Activated T-cell treated with anti-CD3 and anti-CD28 coated beads, Interleukin-2, amount 50 U/mL, for 4 hours (primary cell): Measurements from ENCODE around the gene UBTD1. TPM values are rescaled to one million over a fixed set of nuclear protein-coding genes. Genes with fewer than 3 reads are reported as not detected.
"Not testable (repeated sequence)": the region's sequence is repeated elsewhere in the genome, so short reads cannot be mapped to it uniquely, and the experiment has no call there.

Experiments
- ATAC-seq, 2 donors: fragments of 200-7000 bp; cut with Tn5 transposase; one replicate each; pipeline ENCODE4 v1.10.0; 2021
- DNase-seq: peaks from one replicate; pipeline ENCODE4 v3.0.0-alpha.2; 2020
- H3K27me3 Mint-ChIP-seq: one replicate; pipeline ENCODE4 v1.8.0; 2021; ENCODE audit warnings: low read depth, mixed read lengths
- H3K36me3 Mint-ChIP-seq: one replicate; pipeline ENCODE4 v1.8.0; 2022; ENCODE audit warnings: mixed read lengths; ENCODE audit not compliant: insufficient read depth
- H3K4me1 Mint-ChIP-seq: one replicate; pipeline ENCODE4 v1.8.0; 2021; ENCODE audit warnings: low read depth, mixed read lengths
- H3K4me3 Mint-ChIP-seq: one replicate; pipeline ENCODE4 v1.8.0; 2021; ENCODE audit warnings: mild to moderate bottlenecking, moderate library complexity, mixed read lengths
- H3K9me3 Mint-ChIP-seq: one replicate; pipeline ENCODE4 v1.8.0; 2021; ENCODE audit warnings: mixed read lengths
- total RNA-seq, 3 donors: library from RNA; stranded (reverse); gene quantifications; one replicate each; pipeline ENCODE4 v1.2.1, GENCODE V29; 2021

The UBTD1 gene
- total RNA-seq, 3 donors from 2014 or later = 2.0 to 3.0 (median 2.8) TPM

DNA sequence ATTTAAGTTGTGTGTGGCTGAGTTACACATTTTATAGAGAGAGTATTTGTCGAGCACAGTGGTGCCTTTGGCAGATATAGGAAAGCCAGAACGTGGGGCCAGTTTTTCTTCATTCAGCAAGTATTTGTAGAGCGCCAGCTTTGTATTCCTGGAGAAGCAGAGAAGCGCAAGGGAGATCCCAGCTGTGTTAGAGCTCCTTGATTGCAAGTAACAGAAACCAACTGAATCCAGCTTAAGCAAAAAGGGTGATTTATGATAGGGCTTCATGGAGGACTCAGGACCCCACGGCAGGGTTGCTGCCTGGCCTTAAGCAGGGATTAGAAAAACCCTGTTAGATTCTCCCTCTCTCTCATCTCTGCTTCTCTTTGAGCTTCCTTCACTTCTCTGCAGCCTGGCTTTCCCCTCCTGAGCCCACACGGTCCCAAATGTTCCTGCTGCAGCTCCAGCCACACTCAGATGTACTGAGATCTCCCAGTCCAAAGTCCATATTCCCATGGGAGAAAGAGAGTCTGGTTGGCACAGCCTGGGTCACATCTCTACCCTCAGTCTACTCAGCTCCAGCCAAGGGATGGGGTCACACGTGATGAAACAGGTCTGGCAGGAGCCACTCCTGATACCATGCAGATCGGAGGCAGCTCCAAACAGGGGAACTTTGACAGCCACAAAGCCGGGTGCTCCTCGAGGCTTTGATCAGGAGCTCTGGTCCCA, 16.7 kb downstream of the UBTD1 start:
- Mint-ChIP-seq H3K27me3 (peaks cover 7% of the 10 kb centered on the region), H3K4me1 (no peaks in the 10 kb centered on the region), H3K36me3 (no peaks in the 10 kb centered on the region), H3K4me3 (no peak overlapping the region), H3K9me3 (no peaks in the 10 kb centered on the region)
- ATAC-seq = no peak
- DNase-seq = no peak

DNA sequence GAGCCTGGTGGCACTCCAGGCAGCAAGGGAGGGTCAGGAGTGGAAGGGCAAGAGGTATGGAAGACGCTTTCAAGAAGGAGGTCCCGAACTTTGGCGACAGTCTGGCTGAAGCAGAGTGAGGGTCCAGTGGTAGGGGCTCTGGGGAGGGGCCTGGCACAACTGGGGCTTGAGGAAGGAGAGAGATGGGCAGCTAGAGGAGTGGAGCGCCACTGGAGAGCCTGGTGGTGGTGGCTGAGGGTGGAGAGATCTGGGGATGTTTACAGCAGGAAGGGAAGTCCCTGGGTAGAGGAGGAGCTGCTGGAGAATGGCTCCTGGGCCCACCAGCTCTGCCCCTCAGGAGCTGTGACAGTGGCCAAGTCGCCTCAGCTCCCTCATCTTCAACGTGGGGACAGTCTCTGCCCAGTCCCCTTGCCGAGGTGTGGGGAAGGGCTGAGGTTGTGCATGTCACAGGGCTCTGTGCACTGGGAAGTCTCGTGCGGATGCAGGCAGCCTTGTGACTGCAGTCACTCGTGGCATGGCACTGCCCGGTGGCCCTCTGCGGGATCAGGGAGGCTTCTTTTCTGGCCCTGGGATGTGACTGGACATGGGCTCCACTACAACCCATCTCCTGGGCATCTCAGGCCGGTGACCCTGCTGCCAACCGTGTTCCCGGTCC, 18.5 kb downstream of the UBTD1 start:
- Mint-ChIP-seq H3K27me3 (peaks cover 7% of the 10 kb centered on the region), H3K4me1 (no peaks in the 10 kb centered on the region), H3K4me3 (no peak overlapping the region), H3K36me3 (no peaks in the 10 kb centered on the region), H3K9me3 (no peaks in the 10 kb centered on the region)
- no peak for ATAC-seq
- DNase-seq = no peak

DNA sequence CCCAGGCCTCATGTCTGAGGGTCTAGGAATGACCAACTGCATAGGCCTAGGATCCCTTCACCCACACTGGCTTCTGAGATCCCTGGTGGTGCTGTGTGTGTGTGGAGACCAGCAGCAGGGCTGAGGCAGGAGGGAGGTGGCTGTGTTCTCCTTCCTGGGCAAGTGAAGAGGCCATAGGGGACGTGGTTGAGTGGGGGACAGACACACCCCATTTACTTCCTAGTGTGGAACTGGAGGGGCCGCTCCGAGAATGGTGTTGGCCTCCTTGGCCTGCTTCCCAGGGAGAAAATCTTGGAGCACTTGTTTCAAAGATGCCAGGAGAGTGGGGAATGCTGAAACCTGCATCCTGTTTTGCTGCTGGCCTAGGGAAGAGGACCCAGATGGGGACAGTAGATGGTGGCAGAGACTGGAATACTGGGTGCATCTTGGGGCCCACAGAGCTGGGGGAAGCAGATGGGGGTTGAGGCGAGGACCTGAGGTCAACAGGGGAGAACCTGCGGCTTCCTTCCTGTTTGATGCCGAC, 19.1 kb downstream of the UBTD1 start:
- Mint-ChIP-seq H3K4me3 (no peak overlapping the region), H3K27me3 (peaks cover 7% of the 10 kb centered on the region), H3K9me3 (no peaks in the 10 kb centered on the region), H3K36me3 (no peaks in the 10 kb centered on the region), H3K4me1 (no peaks in the 10 kb centered on the region)
- ATAC-seq (no peak), DNase-seq (no peak)

DNA sequence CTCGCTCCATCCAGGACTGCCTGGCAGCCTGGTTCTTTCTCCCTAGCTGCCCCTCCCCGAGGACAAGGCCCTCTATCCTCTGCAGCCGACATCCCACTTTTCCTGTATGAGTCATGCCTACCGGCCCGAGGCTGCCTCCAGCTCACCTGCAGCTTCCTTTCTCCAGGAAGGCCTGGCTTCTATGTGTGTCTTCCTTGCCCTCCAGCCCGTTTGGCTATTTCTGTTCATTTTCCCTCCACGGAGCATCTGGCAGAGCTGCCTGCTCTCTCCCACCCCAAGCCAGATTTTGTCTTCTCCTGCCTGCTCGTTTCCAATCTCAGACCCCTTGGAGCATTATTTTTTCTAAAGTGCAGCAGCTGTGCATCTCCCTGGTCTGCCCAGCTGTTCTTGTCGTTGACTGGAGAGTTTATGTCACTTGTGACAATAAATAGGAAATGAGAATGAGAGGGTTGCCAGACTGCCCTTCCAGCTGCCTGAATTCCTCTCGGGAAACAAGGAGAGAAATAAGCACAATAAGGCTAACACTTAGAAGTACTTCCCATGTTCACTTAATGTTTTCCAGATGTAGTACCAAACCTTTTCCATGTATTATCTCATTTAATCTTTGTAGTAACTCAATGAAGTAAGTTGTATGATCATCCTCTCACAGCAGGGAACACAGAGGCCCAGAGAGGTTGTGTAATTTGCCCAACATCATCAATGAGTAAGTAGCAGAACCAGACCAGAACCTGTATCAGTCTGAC, 19.7 kb downstream of the UBTD1 start:
- H3K4me1 Mint-ChIP-seq = no peaks in the 10 kb centered on the region
- peaks cover 7% of the 10 kb centered on the region for H3K27me3 Mint-ChIP-seq
- no peaks in the 10 kb centered on the region for H3K36me3 Mint-ChIP-seq
- H3K9me3 Mint-ChIP-seq = no peaks in the 10 kb centered on the region
- no peak overlapping the region for H3K4me3 Mint-ChIP-seq
- DNase-seq (no peak), ATAC-seq (no peak)

DNA sequence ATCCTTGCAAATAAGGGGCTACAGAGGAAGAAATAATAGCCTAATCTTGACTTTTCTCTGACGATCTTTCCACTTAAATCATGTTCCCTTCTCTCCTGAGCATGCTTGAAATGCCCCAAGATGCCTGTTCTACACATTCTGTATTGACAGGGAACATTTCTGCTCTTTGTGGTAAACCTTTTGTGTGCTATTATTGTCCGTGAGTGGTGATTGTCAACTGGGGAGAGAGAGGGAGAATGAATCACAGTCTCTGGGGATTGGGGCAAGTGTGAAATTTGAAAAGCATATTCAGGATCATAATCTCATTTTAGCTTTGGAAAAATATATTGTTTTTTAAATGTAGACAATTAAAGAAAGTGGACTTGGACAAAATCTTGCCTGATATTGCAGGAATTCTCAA, 20.6 kb downstream of the UBTD1 start:
- ATAC-seq (no peak), DNase-seq (no peak)
- Mint-ChIP-seq H3K9me3 (no peaks in the 10 kb centered on the region), H3K4me3 (no peak overlapping the region), H3K4me1 (no peaks in the 10 kb centered on the region), H3K27me3 (peaks cover 7% of the 10 kb centered on the region), H3K36me3 (no peaks in the 10 kb centered on the region)

DNA sequence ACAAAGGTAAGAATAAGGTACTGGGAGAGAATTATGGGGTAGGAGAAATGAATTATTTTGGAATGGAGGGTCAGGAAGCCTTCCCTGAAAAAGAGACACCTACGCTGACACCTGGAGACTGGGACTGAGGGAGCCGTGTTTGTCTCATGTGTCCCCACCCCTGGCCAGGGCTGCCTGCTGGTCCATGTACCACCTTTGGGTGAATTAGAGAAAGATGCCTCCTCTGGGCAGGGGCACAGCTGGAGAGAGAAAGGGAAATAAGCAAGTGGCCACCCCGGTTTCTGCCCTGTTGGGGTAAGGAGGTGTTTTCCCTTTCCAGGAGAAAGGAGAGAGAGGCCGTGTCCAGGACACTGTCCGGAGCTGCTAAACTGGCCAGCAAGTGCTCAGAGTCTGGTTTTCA, 21.8 kb downstream of the UBTD1 start:
- no peaks in the 10 kb centered on the region for H3K4me1 Mint-ChIP-seq
- no peaks in the 10 kb centered on the region for H3K36me3 Mint-ChIP-seq
- DNase-seq (no peak), ATAC-seq (no peak)
- peaks cover 5% of the 10 kb centered on the region for H3K27me3 Mint-ChIP-seq
- no peaks in the 10 kb centered on the region for H3K9me3 Mint-ChIP-seq
- H3K4me3 Mint-ChIP-seq = no peak overlapping the region

DNA sequence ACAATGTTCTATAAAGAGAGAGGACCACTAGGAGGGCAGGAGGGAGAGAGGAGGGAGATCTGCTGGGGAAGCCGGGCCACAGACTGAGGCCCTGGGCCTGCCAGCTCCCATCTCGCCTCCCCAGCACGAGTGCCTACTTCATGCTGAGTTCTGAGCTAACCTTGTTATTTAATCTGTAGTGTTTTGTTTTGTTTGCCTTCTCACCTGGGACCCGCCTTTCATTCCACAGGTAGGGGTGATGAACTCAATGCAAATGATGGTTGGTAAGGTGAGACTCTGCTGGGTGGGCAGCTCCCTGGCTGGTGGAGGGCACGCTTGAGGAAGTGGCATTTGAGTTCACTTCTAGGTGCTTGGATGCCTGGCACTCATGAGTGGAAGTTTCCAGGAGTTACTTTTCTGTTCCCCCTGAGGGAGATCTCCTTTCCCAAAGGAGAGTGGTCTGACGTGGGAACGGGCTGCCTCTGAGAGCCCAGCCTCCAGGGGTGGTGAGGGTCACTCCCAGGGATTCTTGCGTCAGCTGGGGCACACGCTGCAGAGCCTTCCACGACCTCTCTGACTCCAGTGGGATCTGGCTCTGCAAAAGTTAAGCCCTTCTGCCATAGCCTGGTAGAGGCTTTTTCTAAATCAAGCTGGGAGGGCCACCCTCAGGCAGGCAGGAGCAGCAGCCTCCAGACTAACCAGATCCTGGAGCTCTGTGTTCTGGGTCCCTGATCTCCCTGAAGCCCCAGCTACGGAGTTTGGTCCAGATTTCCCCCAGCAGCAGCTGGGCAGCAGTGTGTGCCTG, 22.4 kb downstream of the UBTD1 start:
- H3K4me1 Mint-ChIP-seq = no peaks in the 10 kb centered on the region
- peaks cover 5% of the 10 kb centered on the region for H3K27me3 Mint-ChIP-seq
- no peaks in the 10 kb centered on the region for H3K36me3 Mint-ChIP-seq
- H3K4me3 Mint-ChIP-seq = no peak overlapping the region
- no peak for DNase-seq
- ATAC-seq = no peak
- no peaks in the 10 kb centered on the region for H3K9me3 Mint-ChIP-seq

DNA sequence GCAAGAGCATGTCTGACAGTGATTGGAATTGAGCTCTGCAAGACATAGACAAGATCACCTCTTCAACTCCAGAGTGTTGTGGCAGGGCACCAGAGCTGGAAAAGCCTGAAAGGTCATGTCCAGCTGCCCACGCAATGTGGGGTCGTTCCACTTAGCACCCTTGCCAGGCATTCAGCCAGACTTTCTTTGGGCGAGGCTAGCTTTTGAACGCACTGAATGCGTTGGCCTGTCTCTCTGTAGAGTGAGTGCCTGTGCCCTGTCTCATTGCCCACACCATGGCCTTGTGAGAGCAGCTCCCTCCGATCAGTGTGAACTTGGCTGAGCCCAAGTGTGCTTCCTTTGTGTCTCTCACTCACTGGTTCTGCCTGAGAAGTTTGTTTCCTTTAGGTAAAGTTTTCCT, 23.3 kb downstream of the UBTD1 start:
- H3K9me3 Mint-ChIP-seq = no peaks in the 10 kb centered on the region
- DNase-seq (no peak), ATAC-seq (no peak)
- no peak overlapping the region for H3K4me3 Mint-ChIP-seq
- no peaks in the 10 kb centered on the region for H3K4me1 Mint-ChIP-seq
- no peaks in the 10 kb centered on the region for H3K36me3 Mint-ChIP-seq
- peaks cover 1% of the 10 kb centered on the region for H3K27me3 Mint-ChIP-seq

DNA sequence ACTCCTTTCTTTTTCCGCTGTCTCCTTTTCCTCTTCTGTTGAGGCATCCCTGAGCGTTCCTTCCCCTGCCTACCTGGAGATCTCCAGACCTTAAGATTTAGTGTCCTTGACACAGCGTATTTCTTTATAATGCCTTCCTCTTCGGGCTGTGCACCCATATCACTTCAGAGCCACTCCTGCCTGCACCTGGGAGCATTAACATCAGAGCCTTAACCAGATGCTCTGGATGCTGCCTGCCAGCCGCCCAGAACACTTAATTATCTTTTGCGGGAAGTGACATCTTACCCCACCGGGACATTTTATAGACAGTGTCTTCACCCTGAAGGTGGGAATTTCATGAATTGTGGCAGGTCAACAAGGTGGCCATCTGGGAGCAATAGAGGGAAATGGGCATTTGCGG, 24.2 kb downstream of the UBTD1 start:
- Mint-ChIP-seq H3K27me3 (no peaks in the 10 kb centered on the region), H3K4me3 (no peak overlapping the region), H3K9me3 (no peaks in the 10 kb centered on the region), H3K4me1 (no peaks in the 10 kb centered on the region), H3K36me3 (no peaks in the 10 kb centered on the region)
- DNase-seq (no peak), ATAC-seq (no peak)

DNA sequence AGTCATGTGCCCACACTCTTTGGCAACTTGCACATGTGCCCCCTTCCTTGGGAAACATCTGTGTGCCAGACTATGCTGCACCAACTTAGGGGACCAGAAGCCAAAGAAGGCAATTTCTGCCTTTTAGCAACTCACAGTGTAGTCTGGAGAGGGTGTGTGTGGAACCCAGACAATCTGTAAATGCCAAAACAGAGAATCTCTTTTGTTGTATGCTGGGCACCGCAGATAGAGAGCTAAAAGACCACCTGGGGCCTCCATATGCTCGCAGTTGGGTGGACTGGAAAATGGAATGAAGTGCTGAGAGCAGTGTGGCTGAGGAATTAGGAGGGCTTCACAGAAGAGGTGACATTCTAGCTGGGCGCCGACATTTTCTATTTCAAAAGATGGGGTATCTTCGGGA, 26.4 kb downstream of the UBTD1 start:
- Mint-ChIP-seq H3K27me3 (no peaks in the 10 kb centered on the region), H3K4me1 (no peaks in the 10 kb centered on the region), H3K9me3 (no peaks in the 10 kb centered on the region), H3K4me3 (no peak overlapping the region), H3K36me3 (no peaks in the 10 kb centered on the region)
- DNase-seq = no peak
- ATAC-seq = no peak

DNA sequence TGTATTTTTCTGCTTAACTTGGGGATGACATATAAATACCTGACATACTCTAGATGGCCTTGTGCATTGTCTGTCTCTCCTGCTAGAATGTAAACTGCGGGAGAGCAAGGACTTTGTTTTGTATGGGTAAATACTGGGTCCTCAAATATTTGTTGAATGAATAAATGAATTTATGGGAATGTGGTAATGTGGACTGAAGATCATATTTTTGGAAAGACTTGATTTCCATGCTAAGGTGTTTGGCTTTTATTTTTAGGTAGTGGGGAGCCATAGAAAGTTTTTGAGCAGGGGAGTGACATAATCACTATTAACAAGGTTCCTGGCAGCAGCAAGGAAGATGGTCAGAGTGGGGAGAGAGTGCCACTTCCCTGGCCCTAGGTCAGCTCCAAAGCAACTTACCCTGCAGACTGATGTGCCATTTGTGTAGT, 27.0 kb downstream of the UBTD1 start:
- Mint-ChIP-seq H3K4me3 (no peak overlapping the region), H3K4me1 (no peaks in the 10 kb centered on the region), H3K9me3 (no peaks in the 10 kb centered on the region), H3K36me3 (no peaks in the 10 kb centered on the region), H3K27me3 (no peaks in the 10 kb centered on the region)
- DNase-seq = no peak
- ATAC-seq = no peak

DNA sequence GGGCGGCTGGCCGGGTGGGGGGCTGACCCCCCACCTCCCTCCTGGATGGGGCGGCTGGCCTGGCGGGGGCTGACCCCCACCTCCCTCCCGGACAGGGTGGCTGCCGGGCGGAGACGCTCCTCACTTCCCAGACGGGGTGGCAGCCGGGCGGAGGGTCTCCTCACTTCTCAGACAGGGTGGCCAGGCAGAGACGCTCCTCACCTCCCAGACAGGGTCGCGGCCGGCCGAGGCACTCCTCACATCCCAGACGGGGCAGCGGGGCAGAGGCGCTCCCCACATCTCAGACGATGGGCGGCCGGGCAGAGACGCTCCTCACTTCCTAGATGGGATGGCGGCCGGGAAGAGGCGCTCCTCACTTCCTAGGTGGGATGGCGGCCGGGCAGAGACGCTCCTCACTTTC, 30.2 kb downstream of the UBTD1 start:
- not testable (repeated sequence) for H3K4me3 Mint-ChIP-seq, H3K9me3 Mint-ChIP-seq, H3K36me3 Mint-ChIP-seq, H3K27me3 Mint-ChIP-seq, H3K4me1 Mint-ChIP-seq, DNase-seq, ATAC-seq

DNA sequence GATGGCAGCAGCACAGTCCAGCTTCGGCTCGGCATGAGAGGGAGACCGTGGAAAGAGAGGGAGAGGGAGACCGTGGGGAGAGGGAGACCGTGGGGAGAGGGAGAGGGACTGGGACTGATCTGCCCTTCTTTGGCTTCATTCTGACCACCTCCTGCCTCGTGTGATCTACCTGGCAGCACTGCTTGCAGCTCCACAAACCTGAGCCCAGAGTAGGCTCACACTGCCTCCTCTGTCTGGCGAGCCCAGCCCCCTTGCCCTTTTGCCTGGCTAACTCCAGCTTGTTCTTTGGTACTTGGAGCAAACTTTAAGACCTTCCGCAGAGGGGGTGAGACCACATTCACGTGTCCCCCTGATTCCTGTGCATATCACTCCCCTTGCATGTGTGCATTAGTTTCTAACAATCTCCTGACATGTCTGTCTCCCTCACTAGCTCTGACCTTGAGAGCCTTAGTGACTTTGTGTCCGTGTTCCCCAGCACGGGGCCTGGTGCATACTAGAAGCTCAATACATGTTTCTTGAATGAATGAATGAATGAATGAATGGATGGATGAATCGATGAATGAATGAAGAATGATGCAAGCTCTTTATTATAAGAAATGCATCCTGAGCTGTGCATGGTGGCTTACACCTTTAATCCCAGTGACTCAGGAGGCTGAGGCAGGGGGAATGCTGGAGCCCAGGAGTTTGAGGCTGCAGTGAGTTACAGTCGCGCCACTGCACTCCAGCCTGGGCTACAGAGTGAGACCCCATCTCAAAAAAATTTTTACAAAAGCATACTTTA, 31.2 kb downstream of the UBTD1 start:
- H3K36me3 Mint-ChIP-seq = no peaks in the 10 kb centered on the region
- H3K4me1 Mint-ChIP-seq = no peaks in the 10 kb centered on the region
- ATAC-seq (no peak), DNase-seq (no peak)
- H3K9me3 Mint-ChIP-seq = no peaks in the 10 kb centered on the region
- H3K27me3 Mint-ChIP-seq = no peaks in the 10 kb centered on the region
- no peak overlapping the region for H3K4me3 Mint-ChIP-seq
